GM12891 (cell line): ENCODE measurements around the gene ENKD1.

Experiments
- PAX5 ChIP-seq: IDR thresholded peaks from 2 replicates; pipeline ENCODE4 v1.6.1; 2011; ENCODE audit warnings: low read length, moderate library complexity, mild to moderate bottlenecking; ENCODE audit not compliant: insufficient read depth, severe bottlenecking
- POLR2A ChIP-seq: IDR thresholded peaks from 2 replicates; pipeline ENCODE4 v1.6.1; 2011; ENCODE audit warnings: low read depth, low read length, control low read depth
- POLR2AphosphoS5 ChIP-seq: IDR thresholded peaks from 2 replicates; pipeline ENCODE4 v1.6.1; 2011; ENCODE audit warnings: low read depth, low read length, control low read depth
- SPI1 ChIP-seq: IDR thresholded peaks from 2 replicates; pipeline ENCODE4 v1.6.1; 2011; ENCODE audit warnings: low read depth, low read length, control low read depth
- TAF1 ChIP-seq: IDR thresholded peaks from 2 replicates; pipeline ENCODE4 v1.6.1; 2011; ENCODE audit warnings: low read depth, low read length, control low read depth

GRCh38 chr16:67656344-67657016 is 10.1 kb downstream of the ENKD1 start:
- TF ChIP-seq POLR2A = no peak
- no peak for TF ChIP-seq POLR2AphosphoS5
- no peak for TF ChIP-seq TAF1
- no peak for TF ChIP-seq PAX5
- TF ChIP-seq SPI1 = no peak
